Fibroblast of villous mesenchyme (primary cell): ENCODE measurements around the gene SLC35G2. TPM values are rescaled to one million over a fixed set of nuclear protein-coding genes. Genes with fewer than 3 reads are reported as not detected.
"Not testable (repeated sequence)": the region's sequence is repeated elsewhere in the genome, so short reads cannot be mapped to it uniquely, and the experiment has no call there.

ENCODE experiments used
- DNase-seq: peaks from one replicate; pipeline ENCODE4 v3.0.0-alpha.2; 2010; ENCODE audit warnings: low read depth
- H3K4me3 ChIP-seq: 2 replicates; pipeline ENCODE4 v1.5.1; 2011; ENCODE audit warnings: low read depth, mild to moderate bottlenecking, low read length
- total RNA-seq: library from RNA; depleted of rRNA; stranded (reverse); fragments of >200 nt; gene quantifications from 2 replicates; pipeline ENCODE4 v1.2.3, GENCODE V29; 2012
- TF ChIP-seq, protein P1 (sequence below): IDR thresholded peaks from 2 replicates; pipeline ENCODE4 v1.5.1; 2012; ENCODE audit warnings: low read depth, mild to moderate bottlenecking, low read length; ENCODE audit not compliant: insufficient read depth

SLC35G2 gene
- total RNA-seq, 1 donor: 17.3 TPM

DNA sequence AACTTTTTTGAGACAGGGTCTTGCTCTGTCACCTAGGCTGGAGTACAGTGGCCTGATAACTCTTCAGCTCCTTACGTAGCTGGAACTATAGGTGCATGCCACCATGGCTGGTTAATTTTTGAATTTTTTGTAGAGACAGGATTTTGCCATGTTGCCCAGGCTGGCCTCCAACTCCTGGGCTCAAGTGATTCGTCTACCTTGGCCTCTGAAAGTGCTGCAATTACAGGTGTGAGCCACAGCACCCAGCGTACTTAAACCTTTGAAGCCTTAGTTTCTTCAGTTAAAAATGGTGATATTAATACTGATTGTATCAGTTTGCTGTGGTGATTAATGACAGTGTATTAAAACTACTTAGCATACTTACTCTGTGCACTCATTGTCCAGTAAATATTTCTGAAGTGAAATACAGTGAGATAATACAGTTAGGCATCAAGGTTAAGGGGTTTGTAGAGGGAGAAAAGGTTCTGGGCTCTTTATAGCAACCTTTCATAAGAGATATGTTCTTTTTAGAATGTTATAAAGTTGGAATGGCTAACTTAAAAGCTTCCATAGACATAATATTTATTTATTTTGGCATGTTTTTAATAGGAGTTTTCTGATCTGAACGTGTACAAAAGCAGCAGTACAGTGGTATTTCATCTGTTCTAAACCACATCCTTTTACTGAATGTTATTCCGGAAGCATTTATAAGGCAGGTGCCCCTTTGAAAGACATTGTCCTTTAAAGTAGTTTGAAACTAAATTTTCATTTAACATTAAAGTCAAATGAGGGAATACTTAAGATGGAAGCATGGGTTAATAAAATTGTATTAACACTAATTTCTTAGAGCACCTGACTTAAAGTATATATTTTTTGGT is 66.7 kb downstream of the SLC35G2 start:
- TF ChIP-seq, protein P1, sequence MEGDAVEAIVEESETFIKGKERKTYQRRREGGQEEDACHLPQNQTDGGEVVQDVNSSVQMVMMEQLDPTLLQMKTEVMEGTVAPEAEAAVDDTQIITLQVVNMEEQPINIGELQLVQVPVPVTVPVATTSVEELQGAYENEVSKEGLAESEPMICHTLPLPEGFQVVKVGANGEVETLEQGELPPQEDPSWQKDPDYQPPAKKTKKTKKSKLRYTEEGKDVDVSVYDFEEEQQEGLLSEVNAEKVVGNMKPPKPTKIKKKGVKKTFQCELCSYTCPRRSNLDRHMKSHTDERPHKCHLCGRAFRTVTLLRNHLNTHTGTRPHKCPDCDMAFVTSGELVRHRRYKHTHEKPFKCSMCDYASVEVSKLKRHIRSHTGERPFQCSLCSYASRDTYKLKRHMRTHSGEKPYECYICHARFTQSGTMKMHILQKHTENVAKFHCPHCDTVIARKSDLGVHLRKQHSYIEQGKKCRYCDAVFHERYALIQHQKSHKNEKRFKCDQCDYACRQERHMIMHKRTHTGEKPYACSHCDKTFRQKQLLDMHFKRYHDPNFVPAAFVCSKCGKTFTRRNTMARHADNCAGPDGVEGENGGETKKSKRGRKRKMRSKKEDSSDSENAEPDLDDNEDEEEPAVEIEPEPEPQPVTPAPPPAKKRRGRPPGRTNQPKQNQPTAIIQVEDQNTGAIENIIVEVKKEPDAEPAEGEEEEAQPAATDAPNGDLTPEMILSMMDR: no peak
- H3K4me3 ChIP-seq: no peak overlapping the region
- DNase-seq: no peak

DNA sequence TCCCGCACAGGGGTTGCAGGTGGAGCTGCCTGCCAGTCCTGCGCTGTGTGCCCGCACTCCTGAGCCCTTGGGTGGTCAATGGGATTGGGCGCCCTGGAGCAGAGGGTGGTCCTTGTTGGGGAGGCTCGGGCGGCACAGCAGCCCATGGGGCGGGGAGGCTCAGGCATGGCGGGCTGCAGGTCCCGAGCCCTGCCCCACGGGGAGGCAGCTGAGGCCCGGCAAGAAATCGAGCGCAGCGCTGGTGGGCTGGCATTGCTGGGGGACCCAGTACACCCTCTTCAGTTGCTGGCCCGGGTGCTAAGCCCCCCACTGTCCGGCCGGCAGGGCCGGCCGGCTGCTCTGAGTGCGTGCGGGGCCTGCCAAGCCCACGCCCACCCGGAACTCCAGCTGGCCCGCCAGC is 71.0 kb downstream of the SLC35G2 start:
- H3K4me3 ChIP-seq: no peak overlapping the region
- no peak for DNase-seq
- TF ChIP-seq, protein P1: no peak

DNA sequence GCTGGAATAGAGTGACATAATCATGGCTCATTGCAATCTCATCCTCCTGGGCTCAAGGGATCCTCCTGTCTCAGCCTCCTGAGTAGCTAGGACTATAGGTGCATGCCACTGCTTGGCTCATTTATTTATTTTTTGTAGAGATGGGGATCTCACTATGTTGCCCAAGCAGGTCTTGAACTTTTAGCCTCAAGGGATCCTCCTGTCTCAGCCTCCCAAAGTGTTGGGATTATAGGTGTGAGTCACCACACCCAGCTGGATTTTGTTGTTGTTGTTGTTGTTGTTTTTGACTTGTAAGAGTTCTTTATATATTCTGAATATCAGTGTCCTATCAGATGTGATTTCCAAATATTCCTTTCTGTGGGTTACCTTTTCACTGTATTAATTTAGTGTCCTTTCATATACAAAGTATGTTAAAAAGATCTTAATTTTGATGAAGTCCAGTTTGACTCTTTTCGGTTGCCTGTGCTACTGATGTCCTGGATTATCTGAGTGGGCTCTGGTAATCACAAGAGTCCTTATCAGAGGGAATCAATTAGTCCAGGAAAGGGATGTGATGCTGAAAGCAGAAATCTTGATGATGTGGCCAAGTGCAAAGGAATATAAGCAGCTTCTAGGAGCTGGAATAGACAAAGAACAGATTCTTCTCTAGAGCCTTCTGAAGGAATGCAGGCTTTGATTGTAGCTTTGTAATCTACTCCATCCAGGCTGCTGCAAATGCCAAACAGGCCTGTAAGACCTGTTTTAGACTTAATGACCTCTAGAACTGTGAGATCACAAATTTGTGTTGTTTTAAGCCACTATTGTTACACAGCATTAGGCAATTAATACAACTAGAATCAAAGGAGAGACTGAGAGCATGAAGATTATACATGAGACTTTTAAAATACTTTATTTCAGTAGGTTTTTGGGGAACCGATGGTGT is 73.3 kb downstream of the SLC35G2 start:
- TF ChIP-seq, protein P1: no peak
- no peak overlapping the region for H3K4me3 ChIP-seq
- DNase-seq: peak; percentile 28

DNA sequence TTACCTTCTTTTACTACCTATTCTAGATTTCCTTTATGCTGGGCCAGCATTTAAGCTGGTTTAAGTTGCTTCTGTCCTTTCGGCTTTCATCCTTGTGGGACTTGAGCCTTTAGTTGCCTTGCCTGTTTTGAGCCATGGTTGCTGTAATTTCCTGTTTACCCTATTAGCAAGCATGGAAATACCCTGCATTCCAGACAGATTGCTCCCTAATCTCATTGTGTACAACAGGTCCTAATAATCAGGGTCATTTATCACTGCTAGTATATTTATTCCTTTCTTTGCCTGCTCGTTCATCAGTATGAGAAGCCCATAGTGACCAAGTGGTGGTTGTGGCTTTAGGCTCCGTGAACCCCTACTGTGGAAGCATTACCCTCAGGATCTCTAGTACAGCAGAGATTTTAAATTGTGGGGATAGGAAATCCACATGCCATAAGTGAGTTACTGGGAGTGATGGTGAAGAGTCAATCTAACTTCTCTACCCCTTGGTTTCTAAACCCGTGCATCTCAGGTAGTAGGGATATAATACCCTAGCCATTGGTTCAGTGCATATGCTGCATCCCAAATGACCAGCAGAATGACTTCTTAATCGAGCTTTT is 75.0 kb downstream of the SLC35G2 start:
- TF ChIP-seq, protein P1: no peak
- peak; percentile 86 for DNase-seq
- no peak overlapping the region for H3K4me3 ChIP-seq

DNA sequence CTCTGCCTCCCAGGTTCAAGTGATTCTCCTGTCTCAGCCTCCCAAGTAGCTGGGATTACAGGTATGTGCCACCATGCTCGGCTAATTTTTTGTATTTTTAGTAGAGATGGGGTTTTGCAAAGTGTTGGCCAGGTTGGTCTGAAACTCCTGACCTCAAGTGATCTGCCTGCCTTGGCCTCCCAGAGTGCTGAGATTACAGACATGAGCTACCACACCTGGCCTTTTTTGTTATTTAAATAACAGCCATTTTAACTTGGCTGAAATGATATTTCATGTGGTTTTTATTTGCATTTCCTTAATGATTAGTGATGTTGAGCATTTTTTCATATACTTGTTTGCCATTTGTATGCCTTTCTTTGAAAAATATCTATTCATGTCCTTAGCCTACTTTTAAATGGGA is 78.2 kb downstream of the SLC35G2 start:
- not testable (repeated sequence) for H3K4me3 ChIP-seq, DNase-seq

DNA sequence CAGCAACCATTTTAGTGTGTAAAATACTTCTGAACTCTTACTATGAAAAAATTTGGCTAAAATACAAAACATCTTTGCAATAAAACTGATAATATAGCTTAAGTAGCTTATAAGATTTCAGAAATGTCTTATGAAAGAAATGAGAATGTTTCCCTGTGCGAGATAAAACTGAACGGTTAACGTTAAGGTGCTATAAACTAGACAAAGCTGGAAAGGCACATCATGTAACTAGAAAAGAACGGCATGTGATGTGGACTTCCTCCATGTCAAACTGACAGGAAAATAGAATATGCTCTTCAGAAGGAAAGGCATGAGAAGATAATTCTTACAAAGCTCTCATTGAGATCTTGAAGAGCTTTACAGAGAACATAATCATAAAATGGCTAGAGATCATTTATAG is 79.6 kb downstream of the SLC35G2 start:
- H3K4me3 ChIP-seq: no peak overlapping the region
- DNase-seq: peak; percentile 70
- TF ChIP-seq, protein P1: no peak

DNA sequence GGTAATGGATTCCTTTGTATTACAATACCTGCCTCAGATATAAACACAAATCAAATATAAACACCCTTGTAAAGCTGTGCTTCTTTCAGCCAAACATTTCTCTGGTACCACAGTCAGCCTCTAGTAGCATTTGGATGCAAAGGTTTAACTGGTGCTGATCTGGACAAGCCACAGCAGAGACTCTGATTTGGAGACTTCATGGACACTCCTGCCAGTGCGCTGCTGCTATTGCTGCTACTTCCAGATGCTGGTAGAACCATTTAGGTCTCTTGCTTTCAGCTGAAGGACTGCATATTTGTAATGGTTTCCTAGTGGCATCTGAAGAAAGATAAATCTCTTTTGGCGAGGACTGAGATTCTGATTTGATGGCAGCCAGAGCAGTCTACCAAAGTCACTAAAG is 80.0 kb downstream of the SLC35G2 start:
- TF ChIP-seq, protein P1: no peak
- no peak overlapping the region for H3K4me3 ChIP-seq
- DNase-seq: peak; percentile 28
